GM19467 (cell line): ENCODE data around the gene CCNK.

ENCODE experiments used
- ATAC-seq: cut with Tn5 transposase; IDR thresholded peaks from one replicate; pipeline ENCODE4 v1.9.1; 2021; ENCODE audit warnings: mild to moderate bottlenecking, moderate library complexity; ENCODE audit not compliant: unreplicated experiment

CCNK gene

DNA sequence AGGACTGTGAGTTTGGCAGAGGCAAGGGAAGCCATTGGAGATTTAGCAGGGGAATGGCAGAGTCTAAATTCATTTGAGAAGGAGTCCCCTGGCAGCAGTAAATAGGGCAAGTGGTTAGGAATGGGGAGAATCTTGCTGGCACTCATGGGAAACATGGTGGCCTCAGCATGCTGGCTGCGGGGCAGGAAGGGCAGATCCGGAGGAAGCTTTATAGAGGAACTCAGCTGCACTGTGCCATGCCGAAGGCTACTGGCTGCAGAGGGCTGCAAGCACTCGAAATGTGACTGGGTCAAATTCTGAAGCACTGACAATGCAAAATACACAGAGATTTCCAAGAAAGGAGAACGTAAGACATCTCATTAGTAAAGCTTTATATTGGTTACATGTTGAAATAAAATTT, 23.9 kb downstream of the CCNK start:
- no peak for ATAC-seq

DNA sequence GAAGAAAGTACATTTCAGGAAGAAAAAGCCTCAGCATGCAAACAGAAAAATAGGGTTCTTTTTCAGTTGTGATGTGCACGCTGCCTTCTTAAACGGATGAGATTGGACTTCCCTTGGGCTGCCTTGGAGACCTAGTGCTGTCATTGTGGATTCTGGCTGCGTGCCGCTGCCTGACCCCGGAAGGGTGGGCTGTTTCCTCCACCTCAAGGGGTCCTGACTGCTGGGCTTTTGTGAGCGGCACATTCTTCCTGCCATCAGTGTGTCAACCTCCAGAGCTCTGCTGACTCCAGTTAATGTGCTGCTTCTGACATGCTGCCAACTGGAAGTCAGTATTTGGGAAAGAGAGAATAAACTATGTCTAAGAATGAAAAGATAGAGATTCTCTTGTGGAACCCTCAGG, 25.1 kb downstream of the CCNK start:
- ATAC-seq: no peak

DNA sequence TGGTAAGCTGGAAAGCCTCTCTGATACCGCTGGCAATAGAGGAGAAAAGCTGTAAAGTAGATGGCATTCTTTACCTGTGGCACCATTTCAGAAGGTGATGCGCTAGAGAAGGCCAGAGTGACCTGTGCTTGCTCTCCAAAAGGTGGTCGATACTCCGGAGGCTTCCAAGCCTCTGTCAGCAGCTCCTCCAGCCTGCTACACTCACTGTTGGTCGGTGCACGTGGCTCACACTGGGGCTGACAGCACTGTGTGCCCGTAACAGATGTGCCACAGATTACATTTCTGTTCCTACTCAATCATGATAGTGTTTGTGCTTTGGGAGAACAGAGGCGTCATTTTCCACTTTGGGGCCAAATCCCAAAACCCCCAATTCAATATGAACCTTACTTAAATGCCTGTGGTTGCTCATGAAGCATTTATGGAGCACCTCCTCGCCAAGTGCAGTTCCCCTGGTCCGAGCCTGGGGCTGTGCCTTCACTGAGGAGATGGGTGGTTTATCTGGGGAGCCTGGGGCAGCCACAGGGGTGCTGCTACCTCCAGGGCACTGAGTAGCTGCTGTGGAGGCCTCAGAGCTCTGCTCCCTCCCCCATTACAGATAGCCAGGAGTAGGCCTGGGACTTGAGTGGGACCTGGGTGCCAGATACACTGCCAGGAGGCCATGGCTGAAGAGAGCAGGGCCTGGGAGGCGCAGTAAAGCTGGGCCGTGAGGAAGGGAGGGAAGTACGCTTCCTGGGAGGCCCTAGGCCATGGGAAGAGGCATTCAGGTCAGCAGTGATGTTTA, 26.8 kb downstream of the CCNK start:
- ATAC-seq: no peak

DNA sequence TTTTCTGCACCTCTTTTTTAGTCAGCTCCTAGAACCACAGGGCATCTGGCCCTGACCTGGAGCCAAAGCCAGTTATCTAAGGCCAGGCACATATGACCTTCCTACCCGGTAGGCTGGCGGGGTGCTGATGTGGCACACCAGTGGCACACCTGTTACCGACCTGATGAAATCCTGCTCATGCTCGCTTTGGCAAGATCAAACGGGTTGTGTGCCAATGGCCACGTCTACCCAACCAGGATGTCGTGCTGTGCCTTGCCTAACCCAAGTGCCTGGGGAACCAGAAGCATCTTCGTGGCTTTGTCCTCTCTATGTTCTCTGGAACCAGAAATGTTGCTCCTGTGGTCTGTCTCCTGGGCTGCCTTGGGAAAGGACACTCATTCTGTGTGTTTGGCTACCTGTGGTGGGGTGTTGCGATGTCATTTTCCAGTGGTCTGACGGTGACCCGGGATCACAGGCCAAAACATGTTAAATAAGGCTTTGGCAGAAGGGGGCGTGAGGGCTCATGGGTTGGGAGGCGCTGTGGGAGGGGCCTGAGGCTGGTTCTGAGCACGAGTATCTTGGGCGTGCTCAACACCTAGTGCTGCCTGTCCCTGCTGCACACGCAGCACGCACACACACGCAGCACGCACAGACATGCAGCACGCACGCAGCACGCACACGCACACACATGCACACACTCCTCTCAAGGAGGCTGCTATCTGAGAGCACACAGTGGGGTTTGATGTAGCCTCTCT, 27.9 kb downstream of the CCNK start:
- no peak for ATAC-seq

DNA sequence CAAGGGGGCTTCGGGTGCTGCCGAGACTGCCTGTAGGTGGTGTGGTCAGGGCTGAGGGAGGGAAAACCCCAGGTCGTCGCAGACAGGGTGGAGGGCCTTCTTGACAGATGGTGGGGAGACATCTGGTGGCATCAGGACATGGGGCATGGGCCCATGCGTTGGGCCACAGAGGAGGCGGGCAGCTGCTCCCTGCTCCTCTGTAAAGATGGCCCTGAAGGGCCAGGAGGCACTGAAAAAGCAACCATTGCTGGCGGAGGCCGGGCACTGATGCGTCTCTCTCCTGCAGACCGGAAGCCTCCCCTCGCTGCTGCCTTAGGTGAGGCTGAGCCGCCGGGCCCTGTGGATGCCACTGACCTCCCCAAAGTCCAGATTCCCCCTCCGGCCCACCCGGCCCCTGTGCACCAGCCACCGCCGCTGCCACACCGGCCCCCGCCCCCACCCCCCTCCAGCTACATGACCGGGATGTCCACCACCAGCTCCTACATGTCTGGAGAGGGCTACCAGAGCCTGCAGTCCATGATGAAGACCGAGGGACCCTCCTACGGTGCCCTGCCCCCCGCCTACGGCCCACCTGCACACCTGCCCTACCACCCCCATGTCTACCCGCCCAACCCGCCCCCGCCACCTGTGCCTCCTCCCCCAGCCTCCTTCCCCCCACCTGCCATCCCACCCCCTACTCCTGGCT, 28.8 kb downstream of the CCNK start:
- ATAC-seq: no peak

DNA sequence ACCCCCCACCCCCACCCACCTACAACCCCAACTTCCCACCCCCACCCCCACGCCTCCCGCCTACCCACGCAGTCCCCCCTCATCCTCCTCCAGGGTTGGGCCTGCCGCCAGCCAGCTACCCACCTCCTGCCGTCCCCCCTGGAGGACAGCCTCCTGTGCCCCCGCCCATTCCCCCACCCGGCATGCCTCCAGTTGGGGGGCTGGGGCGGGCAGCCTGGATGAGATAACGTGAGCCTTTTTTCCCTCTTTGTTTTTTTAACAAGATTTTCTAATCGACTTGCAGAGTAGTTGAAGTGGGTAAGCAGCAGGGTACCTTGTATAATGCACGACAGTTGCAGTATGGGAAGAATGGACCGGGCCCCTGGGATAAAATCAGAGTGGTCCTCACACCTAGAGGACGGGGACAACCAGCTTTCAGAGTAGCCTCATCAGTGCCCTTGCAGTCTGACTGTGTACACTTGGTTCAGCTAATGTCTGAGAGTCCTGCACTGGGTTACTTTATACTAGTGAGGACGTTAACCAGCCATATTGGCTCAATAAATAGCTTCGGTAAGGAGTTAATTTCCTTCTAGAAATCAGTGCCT, 29.4 kb downstream of the CCNK start:
- no peak for ATAC-seq

DNA sequence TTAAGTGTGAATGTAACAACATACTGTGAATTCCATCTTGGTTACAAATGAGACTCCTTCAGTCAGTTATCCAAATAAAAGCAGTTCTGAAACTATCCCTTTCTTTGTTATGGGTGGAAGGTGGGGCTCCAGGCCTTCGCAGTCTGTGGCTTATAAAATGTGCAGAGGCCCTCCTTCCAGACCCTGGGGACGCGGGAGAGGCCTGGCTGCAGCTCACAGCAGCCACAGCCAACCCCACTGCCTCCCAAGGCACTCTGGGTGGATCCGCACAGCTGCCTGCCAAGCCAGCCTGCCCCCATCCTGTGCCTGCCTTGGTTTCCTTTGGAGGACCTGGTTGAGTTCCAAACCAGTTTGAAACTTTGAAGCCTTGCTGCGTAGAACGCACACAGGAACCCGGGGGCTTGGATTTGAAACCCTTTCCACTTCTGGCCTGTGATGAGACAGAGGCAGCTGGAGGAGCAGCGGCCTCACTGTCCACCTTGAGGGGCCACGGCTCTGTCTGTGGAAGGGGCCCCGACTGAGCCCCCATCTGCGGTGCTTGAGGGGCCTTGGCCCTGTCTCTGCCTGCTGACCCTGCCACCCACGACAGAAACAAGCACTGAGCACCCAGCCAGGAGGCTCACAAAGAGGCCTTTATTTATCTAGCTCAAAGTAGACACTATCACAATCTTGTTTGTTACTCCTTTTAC, 30.4 kb downstream of the CCNK start:
- ATAC-seq: no peak

DNA sequence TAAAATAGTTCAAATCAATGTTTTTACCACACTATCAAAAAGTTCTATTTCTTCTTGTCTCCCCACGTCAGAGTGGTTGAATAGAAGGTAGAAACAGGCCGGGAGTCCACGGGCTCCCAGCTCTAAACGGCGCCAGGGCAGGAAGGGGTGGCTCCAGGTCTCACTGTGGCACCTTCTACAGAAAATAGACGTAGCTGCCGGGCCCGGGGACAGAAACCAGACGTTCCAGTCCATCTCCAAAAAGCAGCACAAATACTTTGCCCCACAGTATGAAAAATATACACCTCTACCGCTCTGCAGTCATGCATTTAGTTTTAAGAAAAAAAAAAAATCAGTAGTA, 30.9 kb downstream of the CCNK start:
- ATAC-seq: no peak

DNA sequence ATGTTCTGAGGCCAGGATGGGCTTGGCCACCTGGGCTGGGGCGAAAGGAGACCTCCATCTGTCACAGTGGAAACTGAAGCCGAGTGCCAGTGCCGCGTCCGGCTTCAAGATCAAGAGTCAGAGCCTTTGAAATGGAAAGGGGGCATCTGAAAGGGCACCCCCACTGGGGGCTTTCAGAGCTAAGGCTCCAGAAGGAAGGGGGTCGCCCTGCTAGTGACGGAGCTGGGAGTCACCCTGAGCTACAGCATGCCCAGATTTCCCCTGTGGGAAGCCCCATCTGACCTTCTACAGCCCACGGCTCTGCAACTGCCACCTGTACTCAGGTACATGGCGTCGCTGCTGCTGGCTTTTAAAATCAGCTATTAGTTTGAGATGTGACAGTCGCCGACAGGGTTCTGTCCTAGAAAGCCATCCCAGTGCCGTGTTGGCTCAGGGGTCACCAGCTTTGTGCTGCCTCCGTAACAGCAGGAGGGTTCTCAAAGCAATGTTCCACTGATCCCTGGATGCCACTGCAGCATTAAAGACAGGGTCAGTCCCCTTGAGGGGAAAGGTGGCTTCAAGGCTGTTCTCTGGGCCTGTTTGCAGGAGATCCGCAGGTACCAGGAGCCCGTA, 31.5 kb downstream of the CCNK start:
- no peak for ATAC-seq

DNA sequence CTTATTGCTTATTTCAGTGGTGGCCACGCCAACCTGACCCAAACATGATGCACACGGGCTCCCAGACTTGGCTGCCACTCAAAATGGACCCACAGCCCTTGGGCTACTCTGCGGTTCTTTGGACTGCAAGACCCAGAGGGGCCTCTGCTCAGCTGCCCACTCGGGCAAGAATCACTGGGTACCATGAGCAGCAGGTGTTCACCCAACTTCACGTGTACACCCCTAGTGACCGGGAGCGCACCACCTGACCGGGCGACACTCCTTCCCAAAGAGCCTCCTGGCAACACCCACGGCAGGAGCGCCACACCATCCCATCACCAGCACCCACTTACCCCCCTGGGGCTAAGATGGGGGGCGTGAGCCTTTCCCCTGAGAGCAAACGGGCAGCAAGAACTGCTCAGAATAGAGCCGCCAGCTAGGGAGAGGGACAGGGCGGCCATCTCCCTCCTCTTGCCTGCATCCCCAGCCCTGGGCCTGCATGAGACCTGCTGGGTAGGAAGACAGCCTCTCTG, 32.0 kb downstream of the CCNK start:
- ATAC-seq: no peak

DNA sequence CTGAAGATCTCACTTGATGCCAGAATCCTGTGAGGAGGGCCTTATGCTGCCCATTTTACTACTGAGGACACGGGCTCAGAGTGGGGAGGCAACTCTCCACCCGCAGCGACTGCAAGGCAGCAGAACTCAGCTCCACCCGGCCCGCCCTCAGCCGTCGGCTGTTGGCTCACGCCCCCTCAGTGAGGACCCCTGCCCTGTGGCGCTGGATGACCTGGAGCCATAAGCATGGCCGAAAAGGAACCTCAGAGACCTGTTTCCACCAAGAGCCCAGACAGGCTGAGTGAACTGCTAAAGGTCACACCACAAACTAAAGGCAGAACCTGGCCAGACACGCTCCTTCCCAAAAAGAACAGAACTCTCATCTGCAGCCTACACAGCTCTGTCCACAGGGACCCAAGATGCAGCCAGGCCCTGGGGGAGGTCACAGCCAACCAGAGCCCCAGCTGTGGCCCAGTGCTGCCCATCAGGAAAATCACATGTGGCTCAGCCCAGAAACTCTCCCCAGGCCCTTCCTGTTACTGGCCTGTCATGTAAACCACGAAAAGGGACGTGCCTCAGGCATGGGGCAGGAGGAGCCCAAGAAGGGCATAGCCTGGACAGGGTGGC, 32.8 kb downstream of the CCNK start:
- ATAC-seq: no peak

DNA sequence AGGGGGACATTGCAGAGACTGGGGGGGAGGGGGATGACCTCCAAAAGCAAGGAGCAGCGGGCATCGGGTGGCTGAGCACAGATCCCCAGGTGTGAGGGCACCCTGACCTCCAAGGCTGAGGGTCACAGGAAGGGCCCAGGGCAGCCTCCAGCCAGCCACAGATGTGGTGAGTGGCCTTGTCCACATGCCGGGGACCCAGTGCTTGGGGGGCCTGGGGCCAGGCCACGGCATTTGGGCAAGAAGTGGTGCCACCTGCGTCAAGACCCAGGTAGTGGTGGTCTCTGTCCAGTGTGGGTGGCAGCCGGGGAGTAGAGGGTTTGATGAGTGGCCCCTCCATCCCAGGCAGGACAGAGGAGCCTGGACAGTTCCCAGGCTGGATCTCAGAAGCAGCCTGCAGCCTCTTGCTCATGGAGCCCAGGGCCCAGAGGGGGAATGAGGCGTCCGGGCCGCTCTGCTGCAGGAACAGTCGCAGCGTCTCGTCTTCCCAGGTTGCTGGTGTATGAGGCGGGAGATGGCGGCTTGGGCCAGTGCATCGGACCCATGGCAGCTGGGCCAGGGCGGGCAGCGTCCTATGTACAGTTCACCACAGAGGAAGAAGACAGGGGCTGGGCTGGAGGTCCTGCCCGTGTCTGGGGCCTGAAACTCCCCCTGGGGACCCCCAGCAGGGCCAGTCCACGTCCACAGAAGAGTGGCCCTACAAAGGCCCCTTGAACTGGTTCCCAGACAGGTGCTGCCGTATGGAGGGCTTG, 33.5 kb downstream of the CCNK start:
- ATAC-seq: no peak

DNA sequence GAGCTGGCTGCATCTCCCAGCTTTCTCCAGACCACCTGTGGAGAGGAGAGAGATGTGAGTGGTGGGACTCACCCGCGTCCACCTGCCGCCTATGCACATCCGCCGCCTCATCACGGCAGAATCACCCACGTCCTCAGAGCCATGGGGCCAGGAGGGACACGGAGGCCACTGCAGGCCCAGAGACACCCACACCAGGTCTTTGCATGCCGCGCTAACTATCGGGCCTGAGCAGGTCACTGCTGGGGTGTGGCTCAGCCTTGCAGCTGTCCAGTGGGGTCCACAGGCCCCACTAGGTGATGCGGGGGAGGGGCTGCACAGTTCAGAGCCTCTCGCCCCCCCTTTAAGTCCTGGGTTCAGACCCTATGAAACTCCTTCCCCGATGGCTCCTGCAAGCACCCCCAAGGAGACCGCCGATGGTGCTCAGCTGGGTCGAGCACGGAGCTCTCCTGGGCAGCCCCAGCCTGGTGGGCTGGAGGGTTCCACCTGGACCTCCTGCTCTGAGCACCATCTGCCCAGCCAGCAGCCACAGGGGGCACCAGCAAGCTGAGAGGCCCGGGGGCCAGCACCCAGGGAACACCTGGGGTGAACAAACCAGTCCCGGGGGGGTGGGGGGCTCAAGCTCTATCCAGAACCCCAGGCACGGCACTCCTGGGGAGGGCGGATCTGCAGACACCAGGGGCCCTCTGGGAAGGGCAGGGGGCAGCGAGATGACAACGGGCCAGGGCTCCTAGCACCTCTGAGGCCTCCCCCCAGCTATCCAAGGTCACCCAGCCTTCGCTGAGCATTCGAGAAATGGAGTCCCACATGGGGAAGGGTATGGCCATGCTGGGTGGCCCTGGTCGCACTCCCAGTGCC, 34.3 kb downstream of the CCNK start:
- no peak for ATAC-seq

DNA sequence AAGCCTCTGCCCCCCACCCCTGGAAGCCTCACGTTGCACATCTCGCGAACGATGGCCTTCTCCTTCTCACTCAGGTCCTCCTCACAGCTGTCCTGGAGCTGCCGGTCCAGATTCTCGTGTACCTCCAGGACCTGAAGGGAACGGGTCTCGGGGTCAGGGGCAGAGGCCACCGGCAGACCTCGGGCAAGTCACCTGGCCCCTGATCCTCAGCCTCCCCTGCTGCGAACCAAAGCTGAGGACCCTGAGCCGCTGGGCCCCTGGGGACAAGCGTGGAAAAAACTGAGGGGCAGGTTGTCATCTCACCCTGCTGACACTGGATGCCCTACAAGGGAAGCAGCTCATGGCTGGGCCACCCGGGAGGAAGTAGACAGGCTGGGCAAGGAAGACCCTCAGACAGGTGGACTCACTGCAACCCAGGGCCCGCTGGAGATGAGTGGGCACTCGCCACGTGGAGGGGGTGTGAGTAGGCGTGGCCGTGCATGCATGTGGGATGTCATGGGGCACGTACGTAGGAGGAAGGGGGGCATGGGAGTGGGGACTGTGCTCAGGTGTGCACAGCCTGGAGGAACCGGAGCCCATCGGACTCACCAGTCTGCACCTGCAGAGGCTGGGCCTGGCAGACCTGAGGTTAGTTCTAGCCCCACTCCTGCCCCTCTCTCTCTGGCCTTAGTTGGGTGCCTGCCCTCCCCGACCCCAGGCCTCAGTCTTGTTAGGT, 35.1 kb downstream of the CCNK start:
- ATAC-seq: no peak

DNA sequence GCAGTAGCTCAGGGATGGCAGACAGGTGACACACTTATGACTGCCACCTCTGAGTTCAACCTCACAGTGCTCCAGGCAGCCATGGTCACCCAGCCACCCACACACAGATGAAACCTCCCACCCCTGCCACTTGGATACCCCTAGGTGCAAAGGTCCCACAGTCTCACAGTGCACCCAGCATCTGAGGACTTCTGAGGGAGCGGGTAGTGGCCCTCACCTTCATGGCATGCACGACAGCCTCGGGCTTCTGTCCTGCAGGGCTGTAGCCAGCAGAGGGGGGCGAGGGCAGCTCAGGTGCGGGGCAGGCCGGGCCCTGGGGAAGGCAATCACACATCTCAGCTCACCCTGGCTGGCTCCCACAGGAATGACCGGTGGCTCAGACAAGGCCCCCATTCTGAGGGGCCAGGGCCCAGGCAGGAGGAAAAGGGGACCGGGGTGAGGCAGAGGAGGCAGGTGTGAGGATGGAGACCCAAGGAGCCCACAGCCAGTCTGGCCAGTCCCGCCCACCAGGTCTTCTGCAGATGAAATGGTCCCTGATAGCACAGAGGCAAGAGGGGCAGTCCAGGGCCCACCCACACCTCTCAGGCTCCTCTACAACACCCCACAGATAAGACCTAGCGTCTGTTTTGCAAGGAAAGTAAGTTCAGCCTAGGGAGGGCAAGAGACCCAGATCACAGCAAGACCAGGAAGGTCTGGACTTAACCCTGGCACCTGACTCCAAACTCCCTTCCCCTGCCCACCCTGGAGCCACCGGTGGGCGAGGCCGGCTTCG, 35.8 kb downstream of the CCNK start:
- no peak for ATAC-seq

DNA sequence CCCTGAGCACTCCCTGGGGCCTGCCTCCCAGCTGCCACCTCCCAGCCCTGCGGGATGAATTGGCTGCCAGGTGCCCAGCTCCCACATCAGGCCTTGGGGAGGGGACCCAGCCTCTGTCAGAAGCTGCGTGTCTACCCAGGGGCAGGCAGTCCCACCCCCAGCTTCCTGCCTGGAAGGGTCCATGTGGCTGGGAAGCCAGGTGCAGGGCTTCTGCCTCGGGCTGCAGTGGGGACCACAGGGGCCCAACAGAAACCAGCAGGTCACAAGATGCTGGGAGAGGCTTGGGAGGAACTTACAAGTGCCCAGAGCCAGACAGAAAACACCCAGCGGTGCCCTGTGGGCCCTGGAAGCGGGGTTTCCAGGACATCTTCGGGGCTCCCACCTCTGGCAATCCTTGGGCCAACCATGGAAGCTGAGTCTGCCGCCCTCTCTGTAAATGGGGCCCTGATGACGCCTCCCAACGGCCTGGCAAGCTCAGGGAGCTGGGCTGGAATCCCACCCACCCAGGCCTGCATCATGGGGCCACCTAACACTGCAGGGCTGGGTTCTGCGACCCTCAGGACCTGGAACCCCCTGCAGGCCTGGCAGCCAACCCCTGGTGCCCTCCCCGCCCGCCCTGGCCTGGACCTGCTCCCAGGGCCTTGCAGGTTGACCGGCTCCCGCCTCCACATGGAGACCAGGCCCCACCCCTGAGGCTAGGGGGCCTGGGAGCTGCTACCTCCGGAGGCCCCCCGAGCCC, 36.6 kb downstream of the CCNK start:
- no peak for ATAC-seq
